Fibroblast of lung (primary cell): ENCODE measurements around the gene ADCY3.

ENCODE experiments used
- CTCF ChIP-seq, 2 donors: IDR thresholded peaks in 1 of 2; conservative IDR thresholded peaks in 1 of 2; 1 replicate in 1 of 2; 2 replicates in 1 of 2; pipeline ENCODE4 v1.5.1; 2011 to 2012; ENCODE audit warnings: low read length in 2 of 2, control low read depth in 1 of 2, inconsistent platforms in 1 of 2, low read depth in 1 of 2, mild to moderate bottlenecking in 1 of 2
- EZH2 ChIP-seq: IDR thresholded peaks from 2 replicates; pipeline ENCODE4 v1.5.1; 2012; ENCODE audit warnings: low read length, control low read depth, mild to moderate bottlenecking; ENCODE audit errors: missing control alignments

- TF ChIP-seq CTCF (conservative IDR thresholded peaks at IDR 0.05 in 1 of 2, IDR thresholded peaks at IDR 0.05 in 1 of 2; ENCODE audit: low read depth in 1 of 2, low read length in 2 of 2) (no peak), EZH2 (no peak)
Measured at GRCh38 chr2:24779116-24779515, 140.9 kb downstream of the ADCY3 start.
